Liver (tissue), 9 donors: ENCODE results near the gene BRSK2. TPM values are rescaled to one million over a fixed set of nuclear protein-coding genes. Genes with fewer than 3 reads are reported as not detected.
A peak's percentile ranks its signal among the peaks of the same experiment; 100 is the strongest.

Experiments
- DNase-seq: peaks from one replicate; pipeline ENCODE4 v3.0.0-alpha.2; 2017; ENCODE audit warnings: low spot score
- H3K27ac ChIP-seq, 2 donors: one replicate each; pipeline ENCODE4 v1.7.0; 2013; ENCODE audit warnings: inconsistent platforms in 2 of 2, low read length in 2 of 2, control low read depth in 1 of 2, low read depth in 1 of 2, mild to moderate bottlenecking in 1 of 2
- H3K27me3 ChIP-seq, 4 donors: one replicate each; pipeline versions ENCODE4 v1.6.1 to v1.7.0; 2013; ENCODE audit warnings: low read length in 3 of 4, inconsistent platforms in 1 of 4, mild to moderate bottlenecking in 1 of 4, moderate library complexity in 1 of 4; ENCODE audit not compliant: control insufficient read depth in 4 of 4, insufficient read depth in 4 of 4
- H3K36me3 ChIP-seq, 4 donors: one replicate each; pipeline versions ENCODE4 v1.6.1 to v1.7.0; 2013; ENCODE audit warnings: low read length in 3 of 4, mild to moderate bottlenecking in 3 of 4, low read depth in 1 of 4, moderate library complexity in 1 of 4; ENCODE audit not compliant: control insufficient read depth in 4 of 4, insufficient read depth in 3 of 4
- H3K4me1 ChIP-seq, 4 donors: one replicate each; pipeline versions ENCODE4 v1.6.1 to v1.7.0; 2013; ENCODE audit warnings: low read length in 3 of 4, mild to moderate bottlenecking in 3 of 4, moderate library complexity in 1 of 4; ENCODE audit not compliant: control insufficient read depth in 4 of 4, insufficient read depth in 4 of 4
- H3K4me3 ChIP-seq, 3 donors: one replicate each; pipeline versions ENCODE4 v1.6.1 to v1.7.0; 2013; ENCODE audit warnings: low read length in 3 of 3, control low read depth in 1 of 3, low read depth in 1 of 3, mild to moderate bottlenecking in 1 of 3
- H3K9ac ChIP-seq, 2 donors: one replicate each; pipeline ENCODE4 v1.7.0; 2013; ENCODE audit warnings: low read length in 2 of 2, mild to moderate bottlenecking in 2 of 2, moderate library complexity in 2 of 2, control low read depth in 1 of 2, low read depth in 1 of 2
- H3K9me3 ChIP-seq, 4 donors: one replicate each; pipeline versions ENCODE4 v1.6.1 to v1.7.0; 2013; ENCODE audit warnings: low read length in 3 of 4; ENCODE audit not compliant: control insufficient read depth in 4 of 4
- CTCF ChIP-seq: fragments of 150-350 bp; IDR thresholded peaks from 2 replicates; pipeline ENCODE4 v1.5.1; 2017; ENCODE audit warnings: improper control_type of control experiment, low read depth, low read length; ENCODE audit not compliant: missing input control
- FOXA2 ChIP-seq: IDR thresholded peaks from 2 replicates; pipeline ENCODE4 v1.6.1; 2016; ENCODE audit warnings: antibody characterized with exemption
- GABPA ChIP-seq, 2 donors: IDR thresholded peaks in 1 of 2; conservative IDR thresholded peaks in 1 of 2; 2 replicates each; pipeline ENCODE4 v1.6.1; 2016; ENCODE audit warnings: antibody characterized with exemption in 2 of 2, mild to moderate bottlenecking in 1 of 2, moderate library complexity in 1 of 2
- HNF4G ChIP-seq: IDR thresholded peaks from 2 replicates; pipeline ENCODE4 v1.6.1; 2016; ENCODE audit warnings: antibody characterized with exemption
- JUND ChIP-seq, 2 donors: IDR thresholded peaks; 2 replicates each; pipeline ENCODE4 v1.6.1; 2016; ENCODE audit warnings: antibody characterized with exemption in 2 of 2
- MAX ChIP-seq: IDR thresholded peaks from 2 replicates; pipeline ENCODE4 v1.6.1; 2016; ENCODE audit warnings: antibody characterized with exemption
- NR2F2 ChIP-seq: IDR thresholded peaks from 2 replicates; pipeline ENCODE4 v1.6.1; 2016; ENCODE audit warnings: antibody characterized with exemption
- RAD21 ChIP-seq, 2 donors: IDR thresholded peaks; 2 replicates each; pipeline ENCODE4 v1.6.1; 2016; ENCODE audit warnings: antibody characterized with exemption in 2 of 2, mild to moderate bottlenecking in 2 of 2
- WGBS: extraction: QIAGEN DNeasy Blood & Tissue Kit; methylation state at CpG from one replicate; pipeline ENCODE4 v1.1.7; 2013; 5-methylcytosine and 5-hydroxymethylcytosine counted together
- polyA plus RNA-seq, 2 donors: library from polyadenylated mRNA; stranded (reverse) in 1 of 2; unstranded in 1 of 2; fragments of 200-250 nt in 1 of 2; fragments of >200 nt in 1 of 2; fragmentation: Nextera tagmentation in 1 of 2; extraction: Ambion mirVana in 1 of 2; gene quantifications; one replicate each; pipeline versions ENCODE4 v1.2.1 to v1.2.3, GENCODE V29; 2013 to 2015
- total RNA-seq, 2 donors: library from RNA; depleted of rRNA; stranded (reverse); fragments of >200 nt; gene quantifications; one replicate each; pipeline ENCODE4 v1.2.3, GENCODE V29; 2014
- TF ChIP-seq, protein P1 (sequence below): IDR thresholded peaks from 2 replicates; pipeline ENCODE4 v1.6.1; 2016; ENCODE audit warnings: antibody characterized with exemption, mild to moderate bottlenecking
- donor health status: healthy.
- donor health status: healthy.
- donor health status: healthy.
- donor health status: healthy.
- donor health status: healthy.

Gene BRSK2
- total and polyA plus RNA-seq, 4 donors: 0.05 to 0.17 TPM; not detected in 2

DNA sequence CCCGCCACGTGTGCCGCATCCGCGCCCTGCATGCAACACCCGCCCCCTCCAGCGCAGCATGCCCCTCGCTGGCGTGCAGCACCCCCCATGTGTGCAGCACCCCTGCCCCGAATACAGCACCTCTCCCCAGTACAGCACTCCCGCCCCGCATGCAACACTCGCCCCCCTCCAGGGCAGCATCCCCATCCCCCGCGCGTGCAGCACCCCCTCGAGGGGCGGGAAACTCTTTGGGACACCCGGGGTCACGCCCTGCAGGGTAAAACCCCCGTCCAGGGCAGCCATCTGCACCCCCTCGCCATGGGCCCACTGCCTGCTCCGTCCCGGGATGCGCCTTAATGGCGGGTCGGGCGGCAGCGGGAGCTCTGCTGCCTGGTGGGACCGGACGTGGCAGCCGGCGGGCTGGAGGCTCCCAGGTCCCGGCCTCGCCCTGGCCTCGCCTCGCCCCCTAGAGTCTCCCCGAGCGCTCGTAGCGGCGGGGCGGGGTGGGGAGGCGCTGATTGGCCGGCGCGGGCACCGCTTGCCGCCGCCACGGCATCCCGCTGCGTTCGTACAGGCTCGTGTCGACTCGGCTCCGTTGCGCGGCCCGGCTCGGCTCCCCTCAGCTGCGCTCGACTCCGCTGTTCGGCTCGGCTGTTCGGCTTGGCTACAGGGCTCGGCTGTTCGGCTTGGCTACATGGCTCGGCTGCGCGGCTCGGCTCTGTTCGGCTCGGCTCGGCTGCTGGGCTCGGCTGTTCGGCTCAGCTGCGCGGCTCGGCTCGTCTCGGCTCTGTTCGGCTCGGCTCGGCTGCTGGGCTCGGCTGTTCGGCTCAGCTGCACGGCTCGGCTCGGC is 417 bp upstream of the BRSK2 start:
- no peaks in the 10 kb centered on the region for H3K36me3 ChIP-seq
- peaks cover 0 to 4% (median 1%) of the 10 kb centered on the region in 4 donors for H3K27me3 ChIP-seq
- 1% methylated on average over 92 of the region's 92 CpGs for WGBS

GRCh38 chr11:1390569-1391164 is 933 bp downstream of the BRSK2 start:
- WGBS: 4% methylated on average over 73 of the region's 73 CpGs
- H3K36me3 ChIP-seq: no peaks in the 10 kb centered on the region
- peaks cover 0 to 4% (median 1%) of the 10 kb centered on the region in 4 donors for H3K27me3 ChIP-seq
- no peak overlapping the region for H3K9ac ChIP-seq
- TF ChIP-seq FOXA2 (no peak), JUND (IDR thresholded peaks at IDR 0.05) (no peak), MAX (no peak)
- H3K9me3 ChIP-seq: no peaks in the 10 kb centered on the region
- no peak for DNase-seq
- peak overlapping the region in 1 of 3 donors; percentile 49 for H3K4me3 ChIP-seq
- peaks cover 0 to 11% (median 6%) of the 10 kb centered on the region in 4 donors for H3K4me1 ChIP-seq
- H3K27ac ChIP-seq: no peak overlapping the region

More for the DNA sequence above, 417 bp upstream of the BRSK2 start:
- Histone ChIP-seq H3K9ac (no peak overlapping the region), H3K27ac (no peak overlapping the region), H3K9me3 (no peaks in the 10 kb centered on the region), H3K4me3 (peak overlapping the region in 1 of 3 donors; percentile 49), H3K4me1 (peaks cover 0 to 11% (median 6%) of the 10 kb centered on the region in 4 donors)
- TF ChIP-seq JUND (IDR thresholded peaks at IDR 0.05) (no peak), HNF4G (peak; percentile 86), GABPA (IDR thresholded peaks at IDR 0.05 in 1 of 2, conservative IDR thresholded peaks at IDR 0.05 in 1 of 2) (no peak)
- peak; percentile 82 for DNase-seq

- H3K27me3 ChIP-seq: peaks cover 0 to 4% (median 1%) of the 10 kb centered on the region in 4 donors
- 53% methylated on average over 35 of the region's 35 CpGs for WGBS
- H3K9me3 ChIP-seq: no peaks in the 10 kb centered on the region
- H3K9ac ChIP-seq: no peak overlapping the region
- H3K36me3 ChIP-seq: no peaks in the 10 kb centered on the region
- H3K4me1 ChIP-seq: peaks cover 0 to 11% (median 6%) of the 10 kb centered on the region in 4 donors
- no peak for DNase-seq
- no peak overlapping the region for H3K4me3 ChIP-seq
- TF ChIP-seq, protein P1, sequence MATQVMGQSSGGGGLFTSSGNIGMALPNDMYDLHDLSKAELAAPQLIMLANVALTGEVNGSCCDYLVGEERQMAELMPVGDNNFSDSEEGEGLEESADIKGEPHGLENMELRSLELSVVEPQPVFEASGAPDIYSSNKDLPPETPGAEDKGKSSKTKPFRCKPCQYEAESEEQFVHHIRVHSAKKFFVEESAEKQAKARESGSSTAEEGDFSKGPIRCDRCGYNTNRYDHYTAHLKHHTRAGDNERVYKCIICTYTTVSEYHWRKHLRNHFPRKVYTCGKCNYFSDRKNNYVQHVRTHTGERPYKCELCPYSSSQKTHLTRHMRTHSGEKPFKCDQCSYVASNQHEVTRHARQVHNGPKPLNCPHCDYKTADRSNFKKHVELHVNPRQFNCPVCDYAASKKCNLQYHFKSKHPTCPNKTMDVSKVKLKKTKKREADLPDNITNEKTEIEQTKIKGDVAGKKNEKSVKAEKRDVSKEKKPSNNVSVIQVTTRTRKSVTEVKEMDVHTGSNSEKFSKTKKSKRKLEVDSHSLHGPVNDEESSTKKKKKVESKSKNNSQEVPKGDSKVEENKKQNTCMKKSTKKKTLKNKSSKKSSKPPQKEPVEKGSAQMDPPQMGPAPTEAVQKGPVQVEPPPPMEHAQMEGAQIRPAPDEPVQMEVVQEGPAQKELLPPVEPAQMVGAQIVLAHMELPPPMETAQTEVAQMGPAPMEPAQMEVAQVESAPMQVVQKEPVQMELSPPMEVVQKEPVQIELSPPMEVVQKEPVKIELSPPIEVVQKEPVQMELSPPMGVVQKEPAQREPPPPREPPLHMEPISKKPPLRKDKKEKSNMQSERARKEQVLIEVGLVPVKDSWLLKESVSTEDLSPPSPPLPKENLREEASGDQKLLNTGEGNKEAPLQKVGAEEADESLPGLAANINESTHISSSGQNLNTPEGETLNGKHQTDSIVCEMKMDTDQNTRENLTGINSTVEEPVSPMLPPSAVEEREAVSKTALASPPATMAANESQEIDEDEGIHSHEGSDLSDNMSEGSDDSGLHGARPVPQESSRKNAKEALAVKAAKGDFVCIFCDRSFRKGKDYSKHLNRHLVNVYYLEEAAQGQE: no peak
- TF ChIP-seq CTCF: no peak
- TF ChIP-seq RAD21 (IDR thresholded peaks at IDR 0.05): no peak
- no peak for TF ChIP-seq NR2F2
- H3K27ac ChIP-seq: no peak overlapping the region
Measured at GRCh38 chr11:1391165-1392075, 1.7 kb downstream of the BRSK2 start.
